NB4 (cell line): Measurements from ENCODE around the gene RHOT1.
"Not testable (repeated sequence)": the region's sequence is repeated elsewhere in the genome, so short reads cannot be mapped to it uniquely, and the experiment has no call there.

Experiments used
- DNase-seq: peaks from one replicate; pipeline ENCODE4 v3.0.0; 2010; ENCODE audit warnings: low read depth
- H3K4me3 ChIP-seq: one replicate; pipeline ENCODE4 v1.5.1; 2011; ENCODE audit warnings: mild to moderate bottlenecking, low read depth, low read length, moderate library complexity
- CTCF ChIP-seq: IDR thresholded peaks from one replicate; pipeline ENCODE4 v1.5.1; 2012; ENCODE audit warnings: low read depth, low read length
- MAX ChIP-seq: IDR thresholded peaks from 2 replicates; pipeline ENCODE4 v1.6.1; 2011; ENCODE audit warnings: low read depth, low read length
- MYC ChIP-seq: IDR thresholded peaks from 2 replicates; pipeline ENCODE4 v1.6.1; 2011; ENCODE audit warnings: low read depth, low read length
- POLR2A ChIP-seq: IDR thresholded peaks from 2 replicates; pipeline ENCODE4 v1.6.1; 2011; ENCODE audit warnings: mild to moderate bottlenecking; ENCODE audit not compliant: insufficient read length; ENCODE audit errors: extremely low read depth

Gene RHOT1

GRCh38 chr17:32142857-32143526, 690 bp downstream of the RHOT1 start:
- TF ChIP-seq POLR2A (peak; percentile 12), MYC (no peak), CTCF (no peak), MAX (no peak)
- H3K4me3 ChIP-seq: peak overlapping the region; percentile 89
- peak; percentile 72 for DNase-seq

GRCh38 chr17:32143527-32143870, 1.2 kb downstream of the RHOT1 start:
- TF ChIP-seq MAX (no peak), CTCF (no peak), MYC (no peak), POLR2A (no peak)
- H3K4me3 ChIP-seq: peak overlapping the region; percentile 89
- peak; percentile 57 for DNase-seq

GRCh38 chr17:32144442-32144841, 2.1 kb downstream of the RHOT1 start:
- not testable (repeated sequence) for H3K4me3 ChIP-seq, DNase-seq

- TF ChIP-seq CTCF: no peak
- no peak for TF ChIP-seq POLR2A
- no peak for TF ChIP-seq MYC
- TF ChIP-seq MAX: no peak
- no peak for DNase-seq
- H3K4me3 ChIP-seq: no peak overlapping the region
Measured at GRCh38 chr17:32148351-32148750, 6.0 kb downstream of the RHOT1 start.

GRCh38 chr17:32150358-32150757, 8.1 kb downstream of the RHOT1 start:
- DNase-seq: no peak
- no peak overlapping the region for H3K4me3 ChIP-seq
- no peak for TF ChIP-seq MAX

- DNase-seq: peak; percentile 62
- H3K4me3 ChIP-seq: no peak overlapping the region
- TF ChIP-seq MYC: no peak
- no peak for TF ChIP-seq POLR2A
- no peak for TF ChIP-seq CTCF
- TF ChIP-seq MAX: no peak
Measured at GRCh38 chr17:32152130-32152529, 9.8 kb downstream of the RHOT1 start.

GRCh38 chr17:32155896-32156295, 13.6 kb downstream of the RHOT1 start:
- no peak overlapping the region for H3K4me3 ChIP-seq
- DNase-seq: no peak
- TF ChIP-seq POLR2A (no peak), MYC (no peak), CTCF (no peak), MAX (no peak)
